ENCODE data around the gene THAP3. TPM values are rescaled to one million over a fixed set of nuclear protein-coding genes. Genes with fewer than 3 reads are reported as not detected.

Gene THAP3
- total and polyA plus RNA-seq, 2 of the 4 experiments (the other 2 are of a cell fraction), result 14.2 to 14.9 TPM

DNA sequence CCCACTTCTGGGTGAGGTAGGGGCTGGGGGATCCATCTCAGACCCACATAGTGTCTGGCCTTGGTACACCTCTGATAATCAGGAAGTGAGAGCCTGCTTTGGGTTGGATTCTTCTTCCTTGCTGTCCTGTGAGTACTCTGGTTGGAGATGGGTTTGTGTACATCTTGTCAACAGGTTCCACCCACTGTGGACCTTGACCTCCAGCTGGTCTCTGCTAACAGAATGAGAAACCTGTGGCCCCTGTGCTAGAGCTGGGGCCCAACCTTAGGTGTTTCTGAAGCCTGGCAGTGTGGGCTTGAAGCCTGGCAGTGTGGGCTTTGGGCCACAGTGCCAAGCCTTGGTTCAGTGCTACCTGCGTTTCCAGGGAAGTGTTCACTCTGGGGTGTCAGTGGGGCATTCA is 42.3 kb upstream of the THAP3 start:
- H2BK20ac ChIP-seq (ENCODE audit: low read depth, low read length), result no peak overlapping the region
- H3K4me2 ChIP-seq (ENCODE audit: low read depth, low read length), result no peak overlapping the region
- H2AFZ ChIP-seq (replicated peaks; ENCODE audit: low read length, poor library complexity), result no peak overlapping the region
- DNase-seq (no peak), ATAC-seq (ENCODE audit: low read depth) (no peak)
- peaks cover 18% of the 10 kb centered on the region for H4K20me1 ChIP-seq (ENCODE audit: insufficient read depth, low read length)
- no peak overlapping the region for H3K56ac ChIP-seq (ENCODE audit: extremely low read depth, insufficient read depth, low read length)
- H2BK120ac ChIP-seq (ENCODE audit: low read depth, low read length), result no peak overlapping the region
- BruUV-seq (replicated peaks), result TSS peak; percentile 15
- H2BK5ac ChIP-seq (ENCODE audit: low read depth, low read length, poor library complexity, severe bottlenecking), result no peak overlapping the region
- H3K27ac ChIP-seq (ENCODE audit: insufficient read depth, low read length), result no peak overlapping the region
- H3K79me1 ChIP-seq (ENCODE audit: low read depth in 1 of 2, low read length in 2 of 2), result peaks cover 15 to 43% of the 10 kb centered on the region in 2 experiments
- H3K9ac ChIP-seq (ENCODE audit: low read depth, low read length), result no peak overlapping the region
- ChIA-PET POLR2A (ENCODE audit: unreplicated experiment) (no interaction called here), CTCF (no interaction called here)
- H4K8ac ChIP-seq (ENCODE audit: low read depth in 2 of 2, low read length in 2 of 2), result no peak overlapping the region
- dilution Hi-C loops (cut with HindIII; ENCODE audit: low sequenced_read_pairs, unreplicated experiment) (no loop called here), in situ Hi-C loops (cut with MboI; ENCODE audit: low sequenced_read_pairs) (no loop called here), intact Hi-C loops (cut with micrococcal nuclease) (no loop called here)
- H4K5ac ChIP-seq (ENCODE audit: low read depth, low read length), result no peak overlapping the region
- H2AK9ac ChIP-seq (replicated peaks; ENCODE audit: low read depth, low read length, poor library complexity), result no peak overlapping the region
- WGBS, 2 experiments (ENCODE audit: extremely low coverage in 2 of 2, insufficient read length in 1 of 2), result no CpG with 5 or more reads among the region's 1 CpG
- no peak overlapping the region for H4K91ac ChIP-seq (ENCODE audit: insufficient read depth, low read depth, low read length)
- no peak overlapping the region for H2AK5ac ChIP-seq (ENCODE audit: low read depth, low read length)
- H3K18ac ChIP-seq (ENCODE audit: low read depth, low read length), result no peak overlapping the region
- H2BK15ac ChIP-seq (ENCODE audit: low read depth, low read length), result no peak overlapping the region
- TF ChIP-seq MAFK (IDR thresholded peaks at IDR 0.05; ENCODE audit: low read depth, low read length), result no peak
- no peak for TF ChIP-seq SMC3 (IDR thresholded peaks at IDR 0.05; ENCODE audit: low read depth, low read length)
- no peak for TF ChIP-seq MAZ (IDR thresholded peaks at IDR 0.05; ENCODE audit: borderline replicate concordance, low read depth, low read length)
- no peak for TF ChIP-seq USF2 (IDR thresholded peaks at IDR 0.05; ENCODE audit: low read depth, low read length)
- no peak for TF ChIP-seq RAD21 (IDR thresholded peaks at IDR 0.05; ENCODE audit: low read length)
- TF ChIP-seq FOS (IDR thresholded peaks at IDR 0.05; ENCODE audit: low read depth, low read length), result no peak
- TF ChIP-seq NFE2L2 (IDR thresholded peaks at IDR 0.05; ENCODE audit: low read depth, low read length), result no peak
- no peak for TF ChIP-seq MXI1 (IDR thresholded peaks at IDR 0.05; ENCODE audit: borderline replicate concordance, low read depth, low read length)
- TF ChIP-seq BHLHE40 (IDR thresholded peaks at IDR 0.05; ENCODE audit: low read depth, low read length), result no peak
- no peak for TF ChIP-seq RCOR1 (IDR thresholded peaks at IDR 0.05; ENCODE audit: insufficient replicate concordance, low read length)
- TF ChIP-seq CHD1 (IDR thresholded peaks at IDR 0.05; ENCODE audit: low read depth, low read length), result no peak
- peaks cover 11% of the 10 kb centered on the region for H3K4me1 ChIP-seq (ENCODE audit: control insufficient read depth, insufficient read depth, low read length)
- no peak overlapping the region for H3K23ac ChIP-seq (ENCODE audit: low read depth, low read length)
- no peak overlapping the region for H3K4ac ChIP-seq (ENCODE audit: low read depth, low read length)
- no peaks in the 10 kb centered on the region for H3K9me3 ChIP-seq (ENCODE audit: control insufficient read depth, insufficient read depth, low read length)
- peaks cover 5% of the 10 kb centered on the region; the same call in 1 of the 2 replicates for H3K36me3 ChIP-seq (ENCODE audit: control insufficient read depth, insufficient read depth, low read length)
- H3K27me3 ChIP-seq (ENCODE audit: control insufficient read depth, insufficient read depth, low read length), result no peaks in the 10 kb centered on the region
- H3K4me3 ChIP-seq (ENCODE audit: insufficient read depth, low read depth, low read length), result no peak overlapping the region
- H3K14ac ChIP-seq (replicated peaks; ENCODE audit: low read depth, low read length), result no peak overlapping the region
- H3K9me1 ChIP-seq (ENCODE audit: insufficient read depth, low read length), result peaks cover 17% of the 10 kb centered on the region
